HCT116 (cell line): ENCODE results near the gene GUCA2B. TPM values are rescaled to one million over a fixed set of nuclear protein-coding genes. Genes with fewer than 3 reads are reported as not detected.

Experiments used
- ATAC-seq: fragments of 200-7000 bp; cut with Tn5 transposase; 2 replicates; pipeline ENCODE4 v1.9.1; 2020; ENCODE audit warnings: mild to moderate bottlenecking, moderate library complexity
- BruUV-seq: library from RNA; stranded (reverse); fragments of 400-500 nt; replicated peaks from 2 replicates; lab custom pipeline; 2021; lab: Mats Ljungman, UMichigan
- CTCF ChIA-PET: fragments of 300-600 bp; sonication (Branson Sonifier 250); formaldehyde crosslinking; loops from one replicate; lab custom pipeline; 2021; ENCODE audit warnings: antibody characterized with exemption; lab: Charles Lee
- POLR2A ChIA-PET: fragments of 300-600, 350-600 bp; sonication (Branson Sonifier 250); formaldehyde crosslinking; loops from one replicate; lab custom pipeline; 2021; ENCODE audit warnings: antibody characterized with exemption; lab: Charles Lee
- RAD21 ChIA-PET, 2 experiments: fragments of 300-600 bp; sonication (Branson Sonifier 250); formaldehyde crosslinking; loops; one replicate each; lab custom pipeline; 2023; ENCODE audit warnings: low total read pairs in 2 of 2; ENCODE audit not compliant: uncharacterized antibody in 2 of 2, unreplicated experiment in 2 of 2, low non-redundant PET in 1 of 2; lab: Charles Lee
- DNase-seq: peaks from one replicate; pipeline ENCODE4 v3.0.0-alpha.2; 2010; ENCODE audit warnings: low read depth, low spot score
- H2AFZ ChIP-seq: fragments of 200-600 bp; shearing (Covaris generic), sonication (generic); 2 replicates; pipeline ENCODE4 v1.6.1; 2017; ENCODE audit warnings: low read depth, mixed run types, mixed read lengths, antibody characterized with exemption, low read length; ENCODE audit not compliant: poor library complexity, severe bottlenecking
- H3K27ac ChIP-seq: 2 replicates; pipeline ENCODE4 v1.5.1; 2012; ENCODE audit warnings: low read depth, low read length
- H3K27me3 ChIP-seq: fragments of 200-600 bp; sonication (generic); 2 replicates; pipeline ENCODE4 v1.6.1; 2016; ENCODE audit warnings: mixed run types, low read length, mixed read lengths; ENCODE audit not compliant: insufficient read depth
- H3K36me3 ChIP-seq, 2 experiments: fragments of 200-500 bp in 1 of 2; fragments of 200-600 bp in 1 of 2; sonication (Bioruptor generic) in 1 of 2; sonication (generic) in 1 of 2; 2 replicates each; pipeline versions ENCODE4 v1.5.1 to v1.6.1; 2014 to 2016; ENCODE audit warnings: low read length in 2 of 2, inconsistent platforms in 1 of 2, mixed read lengths in 1 of 2, mixed run types in 1 of 2; ENCODE audit not compliant: insufficient read depth in 2 of 2, control insufficient read depth in 1 of 2
- H3K4me1 ChIP-seq, 2 experiments: fragments of 200-600 bp in 1 of 2; sonication (generic) in 1 of 2; 2 replicates each; pipeline versions ENCODE4 v1.5.1 to v1.6.1; 2012 to 2017; ENCODE audit warnings: low read length in 2 of 2, inconsistent platforms in 1 of 2, mild to moderate bottlenecking in 1 of 2, mixed read lengths in 1 of 2, mixed run types in 1 of 2, moderate library complexity in 1 of 2; ENCODE audit not compliant: insufficient read depth in 2 of 2, control insufficient read depth in 1 of 2
- H3K4me2 ChIP-seq: fragments of 200-600 bp; sonication (generic); 2 replicates; pipeline ENCODE4 v1.6.1; 2017; ENCODE audit warnings: mixed run types, low read length, mixed read lengths
- H3K4me3 ChIP-seq, 2 experiments: fragments of 200-600 bp in 1 of 2; sonication (generic) in 1 of 2; replicated peaks in 1 of 2; 2 replicates each; pipeline ENCODE4 v1.5.1; 2011 to 2016; ENCODE audit warnings: low read length in 2 of 2, control low read depth in 1 of 2, low read depth in 1 of 2, mild to moderate bottlenecking in 1 of 2, mixed read lengths in 1 of 2, mixed run types in 1 of 2
- H3K79me2 ChIP-seq: fragments of 200-600 bp; sonication (generic); 2 replicates; pipeline ENCODE4 v1.6.1; 2017; ENCODE audit warnings: mild to moderate bottlenecking, mixed run types, low read length, moderate library complexity, mixed read lengths; ENCODE audit not compliant: insufficient read depth
- H3K9ac ChIP-seq: fragments of 200-600 bp; sonication (generic); 2 replicates; pipeline ENCODE4 v1.6.1; 2016; ENCODE audit warnings: low read length, mixed read lengths
- H3K9me2 ChIP-seq: fragments of 200-600 bp; sonication (generic), shearing (Covaris generic); 2 replicates; pipeline ENCODE4 v1.6.1; 2017; ENCODE audit warnings: mixed run types, mild to moderate bottlenecking, moderate library complexity; ENCODE audit not compliant: insufficient read depth
- H3K9me3 ChIP-seq, 2 experiments: fragments of 200-500 bp in 1 of 2; fragments of 200-600 bp in 1 of 2; sonication (Bioruptor generic) in 1 of 2; sonication (generic) in 1 of 2; 2 replicates each; pipeline ENCODE4 v1.6.1; 2014 to 2017; ENCODE audit warnings: low read length in 2 of 2, mixed read lengths in 2 of 2, inconsistent platforms in 1 of 2, low read depth in 1 of 2, mild to moderate bottlenecking in 1 of 2, mixed run types in 1 of 2, moderate library complexity in 1 of 2; ENCODE audit not compliant: control insufficient read depth in 1 of 2, insufficient read depth in 1 of 2
- H4K20me1 ChIP-seq: fragments of 200-600 bp; sonication (generic), shearing (Covaris generic); 2 replicates; pipeline ENCODE4 v1.6.1; 2017; ENCODE audit warnings: mixed run types, mild to moderate bottlenecking, moderate library complexity; ENCODE audit not compliant: insufficient read depth
- CEBPB ChIP-seq: IDR thresholded peaks from 2 replicates; pipeline ENCODE4 v1.6.1; 2012; ENCODE audit warnings: low read depth
- CTCF ChIP-seq, 3 experiments: fragments of 200-600 bp in 1 of 3; sonication (generic) in 1 of 3; IDR thresholded peaks in 2 of 3; conservative IDR thresholded peaks in 1 of 3; 2 replicates each; pipeline ENCODE4 v1.5.1; 2012 to 2017; ENCODE audit warnings: low read depth in 2 of 3, low read length in 2 of 3, antibody characterized with exemption in 1 of 3, borderline replicate concordance in 1 of 3, control low read depth in 1 of 3, mild to moderate bottlenecking in 1 of 3, mixed read lengths in 1 of 3, mixed run types in 1 of 3, moderate library complexity in 1 of 3; ENCODE audit not compliant: insufficient read depth in 1 of 3
- EZH2phosphoT487 ChIP-seq: fragments of 200-600 bp; IDR thresholded peaks from 2 replicates; pipeline ENCODE4 v1.6.1; 2018; ENCODE audit warnings: antibody characterized with exemption, borderline replicate concordance
- FOSL1 ChIP-seq: IDR thresholded peaks from 2 replicates; pipeline ENCODE4 v1.6.1; 2012; ENCODE audit warnings: low read depth
- MAX ChIP-seq: IDR thresholded peaks from 2 replicates; pipeline ENCODE4 v1.6.1; 2012
- POLR2A ChIP-seq: IDR thresholded peaks from 2 replicates; pipeline ENCODE4 v1.7.0; 2011; ENCODE audit warnings: borderline replicate concordance; ENCODE audit not compliant: insufficient read depth, insufficient read length; ENCODE audit errors: extremely low read depth
- POLR2AphosphoS5 ChIP-seq: IDR thresholded peaks from 2 replicates; pipeline ENCODE4 v1.6.1; 2011; ENCODE audit warnings: mild to moderate bottlenecking, low read depth, low read length, moderate library complexity
- SP1 ChIP-seq: IDR thresholded peaks from 2 replicates; pipeline ENCODE4 v1.6.1; 2012; ENCODE audit warnings: low read depth
- ZBTB33 ChIP-seq: IDR thresholded peaks from 2 replicates; pipeline ENCODE4 v1.6.1; 2011; ENCODE audit warnings: mild to moderate bottlenecking, low read length, moderate library complexity; ENCODE audit not compliant: insufficient replicate concordance; ENCODE audit errors: extremely low read depth
- intact Hi-C: fragments of 100-400 bp; cut with micrococcal nuclease; formaldehyde crosslinking; loops from 2 replicates; pipeline ENCODE4 v1.10.0; 2022
- total RNA-seq: library from RNA; stranded (reverse); gene quantifications from one replicate; pipeline ENCODE4 v1.2.1, GENCODE V29; 2021; ENCODE audit not compliant: unreplicated experiment

The GUCA2B gene
- total RNA-seq, 1 experiment from 2014 or later = not detected

- RAD21 ChIA-PET = no interaction called here
- TF ChIP-seq ZBTB33 (no peak), POLR2A (no peak), CEBPB (no peak), FOSL1 (no peak)
- POLR2A ChIA-PET = no interaction called here
- no peak for DNase-seq
- Histone ChIP-seq H3K27ac (no peak overlapping the region), H3K79me2 (no peaks in the 10 kb centered on the region), H3K4me3 (no peak overlapping the region), H3K9me2 (no peaks in the 10 kb centered on the region), H3K9me3 (no peaks in the 10 kb centered on the region), H3K4me2 (no peak overlapping the region), H3K4me1 (no peaks in the 10 kb centered on the region), H3K9ac (no peak overlapping the region), H4K20me1 (no peaks in the 10 kb centered on the region), H3K36me3 (peaks cover 0 to 2% of the 10 kb centered on the region in 2 experiments; a peak in 1 of 4 replicates), H2AFZ (no peak overlapping the region), H3K27me3 (no peaks in the 10 kb centered on the region)
- intact Hi-C loops = no loop called here
- no peak for ATAC-seq
- CTCF ChIA-PET = no interaction called here
- BruUV-seq = no TSS peak
Observed at GRCh38 chr1:42184616-42185015, 31.4 kb downstream of the GUCA2B start.

GRCh38 chr1:42186152-42186551 lies 32.9 kb downstream of the GUCA2B start:
- no peak overlapping the region for H3K27ac ChIP-seq
- TF ChIP-seq CTCF (IDR thresholded peaks at IDR 0.05 in 2 of 3, conservative IDR thresholded peaks at IDR 0.05 in 1 of 3; ENCODE audit: borderline replicate concordance in 1 of 3, insufficient read depth in 1 of 3, low read depth in 2 of 3, low read length in 2 of 3) (no peak), SP1 (no peak), POLR2A (no peak), POLR2AphosphoS5 (no peak), EZH2phosphoT487 (no peak), MAX (no peak)
- H2AFZ ChIP-seq = no peak overlapping the region
- peaks cover 3 to 6% of the 10 kb centered on the region in 2 experiments; a peak in 2 of 4 replicates for H3K36me3 ChIP-seq
- DNase-seq = no peak
- no peak overlapping the region for H3K4me3 ChIP-seq
- BruUV-seq = no TSS peak
- no peak overlapping the region for H3K4me2 ChIP-seq
- H3K9ac ChIP-seq = no peak overlapping the region
- H3K9me3 ChIP-seq = no peaks in the 10 kb centered on the region
- H3K27me3 ChIP-seq = no peaks in the 10 kb centered on the region
- H4K20me1 ChIP-seq = no peaks in the 10 kb centered on the region
- ChIA-PET POLR2A (no interaction called here), RAD21 (no interaction called here), CTCF (interaction anchor here (0.7 to 1.1 kb wide), 2 partner anchors 12 to 15 kb away, joined by 3 to 7 read pairs; no protein-coding TSS in a partner anchor)
- intact Hi-C loops = no loop called here
- H3K9me2 ChIP-seq = no peaks in the 10 kb centered on the region
- H3K79me2 ChIP-seq = no peaks in the 10 kb centered on the region
- no peak for ATAC-seq
- no peaks in the 10 kb centered on the region for H3K4me1 ChIP-seq
